Hematopoietic multipotent progenitor cell treated with erythropoietin and hydrocortisone succinate and interleukin-3 and kit ligand, for 17 days (in vitro differentiated cells): ENCODE data around the gene PGRMC1.
"Not testable (repeated sequence)": the region's sequence is repeated elsewhere in the genome, so short reads cannot be mapped to it uniquely, and the experiment has no call there.

Experiments
- DNase-seq: peaks from one replicate; pipeline ENCODE4 v3.0.0-alpha.2; 2015; ENCODE audit warnings: low spot score

PGRMC1 gene

DNA sequence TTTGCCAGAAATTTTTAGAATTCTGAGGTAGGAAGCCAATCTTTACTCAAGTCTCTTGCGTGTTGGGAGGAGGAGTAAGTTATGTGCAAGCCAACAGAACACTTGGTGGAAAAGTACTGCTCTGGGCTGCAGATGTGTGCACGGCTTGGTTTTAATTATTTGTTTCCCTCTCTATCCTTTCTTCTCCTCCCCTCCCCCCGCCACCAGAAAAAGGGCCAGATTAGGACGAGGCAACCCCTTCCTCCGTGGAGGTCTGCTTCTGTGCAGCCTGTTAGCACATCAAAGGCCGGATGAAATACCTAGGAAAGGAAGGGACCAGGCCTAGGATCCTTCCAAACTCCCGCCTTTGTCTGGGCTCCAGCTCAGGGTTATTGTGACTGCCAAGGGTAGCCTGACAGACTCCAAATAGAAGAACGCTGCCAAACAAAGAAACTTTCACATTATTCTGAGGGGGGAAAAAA is 1.0 kb upstream of the PGRMC1 start:
- DNase-seq = no peak

DNA sequence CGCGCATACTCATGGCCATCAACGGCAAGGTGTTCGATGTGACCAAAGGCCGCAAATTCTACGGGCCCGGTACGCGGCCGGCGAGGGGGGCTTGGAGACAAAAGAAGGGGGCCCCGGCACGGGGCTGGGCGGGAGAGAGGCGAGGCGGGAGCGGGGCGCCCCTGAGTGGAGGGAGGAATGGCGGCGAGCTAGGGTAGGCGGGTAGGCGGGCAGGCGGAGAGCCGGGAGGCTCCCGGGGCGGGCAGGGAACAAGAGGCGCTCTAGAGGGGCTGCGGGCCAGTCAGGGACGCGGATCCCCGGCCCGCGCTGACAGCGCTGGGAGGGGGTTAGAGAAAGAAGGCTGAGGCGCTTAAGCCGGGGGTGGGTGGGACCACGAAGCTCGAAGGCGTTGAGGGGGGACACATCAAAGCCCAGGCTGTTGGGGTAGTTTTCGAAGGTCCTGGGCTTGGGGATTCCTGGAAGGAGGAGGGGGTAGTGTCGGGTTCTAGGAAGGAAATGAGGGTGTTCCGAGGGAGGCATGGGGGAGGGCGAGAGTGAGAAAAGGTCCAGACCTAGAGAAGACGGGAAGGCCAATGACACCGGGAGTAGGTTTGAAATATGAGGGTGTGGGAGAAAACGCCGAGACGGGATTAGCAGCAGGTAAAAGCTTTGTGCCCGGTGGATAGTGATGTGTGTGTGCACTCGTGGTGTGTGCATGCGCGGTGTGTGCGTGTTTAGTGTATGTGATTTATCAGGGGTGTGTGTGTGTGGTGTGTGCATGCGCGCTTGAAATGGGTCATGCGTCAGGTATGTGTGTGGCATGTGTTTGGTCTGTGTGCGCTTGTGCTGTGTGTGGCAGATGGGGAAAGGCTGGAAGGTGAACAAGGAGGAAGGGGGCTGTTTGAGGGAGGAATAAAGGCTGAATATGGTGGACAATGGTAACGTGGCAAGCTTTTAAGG is 807 bp downstream of the PGRMC1 start:
- DNase-seq = no peak

GRCh38 chrX:119237562-119237942 is 1.5 kb downstream of the PGRMC1 start:
- no peak for DNase-seq

GRCh38 chrX:119238557-119238956 is 2.5 kb downstream of the PGRMC1 start:
- DNase-seq = peak; percentile 4

DNA sequence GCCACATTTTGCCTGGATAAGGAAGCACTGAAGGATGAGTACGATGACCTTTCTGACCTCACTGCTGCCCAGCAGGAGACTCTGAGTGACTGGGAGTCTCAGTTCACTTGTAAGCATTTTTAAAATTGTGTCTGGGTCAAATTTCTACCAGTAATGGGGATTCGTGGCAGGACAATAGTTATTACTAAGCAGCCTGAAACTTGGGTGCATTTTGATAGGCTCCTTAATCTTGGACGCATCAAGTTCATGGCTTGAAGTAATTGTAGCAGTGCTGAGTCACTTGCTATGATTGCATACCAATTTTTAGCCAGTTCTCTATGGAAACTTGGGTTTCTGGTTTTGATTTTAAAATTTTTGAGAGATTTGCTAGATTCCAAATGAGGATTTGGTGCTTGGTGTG is 4.3 kb downstream of the PGRMC1 start:
- DNase-seq = no peak

GRCh38 chrX:119247702-119248101 is 11.6 kb downstream of the PGRMC1 start:
- no peak for DNase-seq

DNA sequence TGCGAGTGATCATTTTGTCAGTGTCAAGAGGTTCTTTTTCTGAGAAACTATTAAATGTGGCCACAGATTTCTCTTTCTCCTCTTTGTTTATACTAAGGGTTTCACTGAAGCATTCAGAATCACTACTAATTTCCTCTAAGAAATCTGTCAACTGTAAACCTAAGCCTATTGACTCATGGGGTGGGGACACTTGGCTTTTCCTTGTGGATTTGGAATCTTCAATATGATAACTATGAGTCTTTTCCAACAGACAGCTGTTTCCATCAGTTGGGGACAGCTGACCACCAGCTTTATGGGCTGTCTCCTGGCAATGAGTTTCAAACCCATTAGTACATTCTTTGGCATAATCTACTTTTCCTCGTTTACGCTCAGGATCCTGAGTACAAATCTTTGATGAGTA is 13.8 kb downstream of the PGRMC1 start:
- no peak for DNase-seq

- no peak for DNase-seq
Observed at GRCh38 chrX:119251386-119251785, 15.3 kb downstream of the PGRMC1 start.

- no peak for DNase-seq
Observed at GRCh38 chrX:119252716-119253115, 16.6 kb downstream of the PGRMC1 start.

- DNase-seq = peak; percentile 4
Observed at GRCh38 chrX:119266364-119266995, 30.4 kb downstream of the PGRMC1 start.

GRCh38 chrX:119267115-119267514 is 31.0 kb downstream of the PGRMC1 start:
- DNase-seq = not testable (repeated sequence)

- no peak for DNase-seq
Observed at GRCh38 chrX:119272882-119273419, 36.9 kb downstream of the PGRMC1 start.

GRCh38 chrX:119273420-119274192 is 37.5 kb downstream of the PGRMC1 start:
- peak; percentile 9 for DNase-seq

DNA sequence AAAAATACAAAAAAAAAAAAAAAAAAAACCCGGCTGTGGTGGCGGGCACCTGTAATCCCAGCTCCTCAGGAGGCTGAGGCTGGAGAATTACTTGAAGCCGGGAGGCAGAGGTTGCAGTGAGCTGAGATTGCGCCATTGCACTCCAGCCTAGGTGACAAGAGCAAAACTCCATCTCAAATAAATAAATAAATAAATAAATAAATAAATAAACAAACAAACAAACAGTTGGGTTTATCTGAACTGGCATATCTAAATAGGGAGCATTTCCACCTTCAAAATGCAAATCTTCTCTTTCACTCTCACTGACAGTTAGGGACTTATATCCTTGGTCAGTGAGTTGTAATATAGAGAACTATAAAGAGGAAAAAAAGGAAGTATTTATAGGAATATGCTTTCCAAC is 46.3 kb downstream of the PGRMC1 start:
- not testable (repeated sequence) for DNase-seq

DNA sequence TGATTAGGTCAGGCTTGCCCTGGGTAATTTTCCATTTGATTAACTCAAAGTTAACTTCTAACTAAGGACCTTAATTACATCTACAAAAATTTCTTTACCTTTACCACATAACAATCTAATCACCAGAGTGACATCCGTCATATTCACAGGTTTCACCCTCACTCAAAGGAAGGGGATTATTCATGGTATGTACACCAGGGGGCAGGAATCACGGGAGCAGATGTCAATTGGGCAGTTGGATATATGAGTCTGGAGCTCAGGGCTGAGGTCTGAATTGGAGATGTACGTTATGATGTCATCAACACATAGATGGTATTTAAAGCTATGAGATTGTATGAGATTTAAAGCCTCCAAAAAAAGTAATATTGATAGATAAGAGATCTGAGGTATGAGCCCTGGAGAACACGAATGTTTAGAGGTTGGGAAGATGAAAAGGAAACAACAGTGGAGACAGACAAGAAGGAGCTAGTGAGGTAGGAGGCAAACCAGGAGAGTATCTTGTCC is 52.9 kb downstream of the PGRMC1 start:
- DNase-seq = no peak

GRCh38 chrX:119290476-119290875 is 54.4 kb downstream of the PGRMC1 start:
- DNase-seq = no peak

GRCh38 chrX:119291246-119291645 is 55.2 kb downstream of the PGRMC1 start:
- not testable (repeated sequence) for DNase-seq

- no peak for DNase-seq
Observed at GRCh38 chrX:119292445-119292844, 56.4 kb downstream of the PGRMC1 start.
